ENCODE measurements around the gene LILRB3. TPM values are rescaled to one million over a fixed set of nuclear protein-coding genes. Genes with fewer than 3 reads are reported as not detected.
"Not testable (repeated sequence)": the region's sequence is repeated elsewhere in the genome, so short reads cannot be mapped to it uniquely, and the experiment has no call there.

Gene LILRB3
- total and polyA plus RNA-seq, 2 donors from 2014 or later, result 1.4 to 10.0 TPM

DNA sequence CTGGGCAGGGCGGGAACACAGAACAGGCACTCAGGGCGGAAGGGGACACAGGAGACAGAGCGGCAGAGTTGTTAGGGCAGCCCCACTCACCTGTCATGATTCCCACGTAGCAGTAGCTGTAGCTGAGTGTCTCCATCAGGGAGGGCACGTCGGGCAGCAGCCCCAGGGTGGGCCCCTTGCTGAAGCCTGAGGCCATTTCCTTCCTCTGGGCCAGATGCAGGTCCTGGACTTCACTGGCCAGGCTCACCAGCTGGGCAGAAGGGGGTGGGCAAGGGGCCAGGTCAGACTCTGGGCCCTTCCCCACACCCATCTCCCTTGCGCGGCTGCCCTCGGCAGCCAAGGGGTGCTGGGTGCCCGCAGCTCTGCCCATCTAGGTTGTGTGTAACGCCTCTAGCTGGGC lies 39.4 kb downstream of the LILRB3 start:
- TF ChIP-seq CTCF (IDR thresholded peaks at IDR 0.05; ENCODE audit: borderline replicate concordance, extremely low read depth, insufficient read depth), result no peak
- Histone ChIP-seq H3K27ac (ENCODE audit: low read depth in 2 of 2, low read length in 2 of 2) (no peak overlapping the region), H3K9me3 (ENCODE audit: control insufficient read depth in 2 of 3, insufficient read depth in 1 of 3, low read length in 3 of 3) (no peaks in the 10 kb centered on the region), H3K36me3 (ENCODE audit: control insufficient read depth in 2 of 3, insufficient read depth in 3 of 3, low read length in 3 of 3) (peaks cover 0 to 2% (median 0%) of the 10 kb centered on the region in 3 donors), H3K27me3 (ENCODE audit: control insufficient read depth, insufficient read depth, low read length) (no peaks in the 10 kb centered on the region), H3K4me1 (ENCODE audit: control insufficient read depth in 2 of 3, insufficient read depth in 2 of 3, low read depth in 1 of 3, low read length in 3 of 3) (peaks cover 0 to 9% (median 4%) of the 10 kb centered on the region in 3 donors), H3K9ac (ENCODE audit: low read length in 3 of 3) (no peak overlapping the region), H3K4me3 (ENCODE audit: low read length in 3 of 3) (no peak overlapping the region)
- intact Hi-C loops (cut with DNase I), result no loop called here
- no peak for FAIRE-seq
- peak in 1 of 5 donors; percentile 72 for DNase-seq

- H3K9ac ChIP-seq (ENCODE audit: low read length in 3 of 3); H3K36me3 ChIP-seq (ENCODE audit: control insufficient read depth in 2 of 3, insufficient read depth in 3 of 3, low read length in 3 of 3); FAIRE-seq; intact Hi-C loops (cut with DNase I); H3K4me1 ChIP-seq (ENCODE audit: control insufficient read depth in 2 of 3, insufficient read depth in 2 of 3, low read depth in 1 of 3, low read length in 3 of 3); H3K27ac ChIP-seq (ENCODE audit: low read depth in 2 of 2, low read length in 2 of 2); H3K9me3 ChIP-seq (ENCODE audit: control insufficient read depth in 2 of 3, insufficient read depth in 1 of 3, low read length in 3 of 3); H3K27me3 ChIP-seq (ENCODE audit: control insufficient read depth, insufficient read depth, low read length); DNase-seq; H3K4me3 ChIP-seq (ENCODE audit: low read length in 3 of 3): not testable (repeated sequence)
Observed at GRCh38 chr19:54181894-54182293, 40.9 kb downstream of the LILRB3 start.

DNA sequence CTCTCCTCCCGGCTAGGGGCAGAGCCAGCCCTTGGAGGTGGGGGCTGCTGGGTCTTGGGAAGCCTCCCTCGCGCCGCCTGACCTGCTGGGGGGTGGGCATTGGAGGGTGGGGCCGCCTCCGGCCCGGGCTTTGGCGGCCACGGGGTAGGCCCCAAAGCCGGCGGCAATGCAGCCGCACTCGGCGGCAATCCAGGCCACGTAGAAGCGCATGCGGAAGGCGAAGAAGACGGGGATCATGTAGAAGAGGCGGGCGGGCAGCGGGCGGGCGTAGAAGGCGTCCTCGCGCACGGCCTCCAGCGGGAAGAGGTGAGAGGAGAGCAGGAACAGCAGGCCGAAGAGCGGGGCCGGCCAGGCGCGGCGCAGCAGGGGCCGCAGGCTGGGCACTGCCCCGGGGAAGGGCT lies 42.1 kb downstream of the LILRB3 start:
- FAIRE-seq (no peak), DNase-seq (peak in 1 of 5 donors; percentile 74)
- no peak for TF ChIP-seq CTCF (IDR thresholded peaks at IDR 0.05; ENCODE audit: borderline replicate concordance, extremely low read depth, insufficient read depth)
- Histone ChIP-seq H3K27ac (ENCODE audit: low read depth in 2 of 2, low read length in 2 of 2) (no peak overlapping the region), H3K4me1 (ENCODE audit: control insufficient read depth in 2 of 3, insufficient read depth in 2 of 3, low read depth in 1 of 3, low read length in 3 of 3) (peaks cover 0 to 4% (median 0%) of the 10 kb centered on the region in 3 donors), H3K27me3 (ENCODE audit: control insufficient read depth, insufficient read depth, low read length) (no peaks in the 10 kb centered on the region), H3K9me3 (ENCODE audit: control insufficient read depth in 2 of 3, insufficient read depth in 1 of 3, low read length in 3 of 3) (no peaks in the 10 kb centered on the region), H3K9ac (ENCODE audit: low read length in 3 of 3) (no peak overlapping the region), H3K4me3 (ENCODE audit: low read length in 3 of 3) (no peak overlapping the region), H3K36me3 (ENCODE audit: control insufficient read depth in 2 of 3, insufficient read depth in 3 of 3, low read length in 3 of 3) (no peaks in the 10 kb centered on the region)
- intact Hi-C loops (cut with DNase I), result no loop called here

DNA sequence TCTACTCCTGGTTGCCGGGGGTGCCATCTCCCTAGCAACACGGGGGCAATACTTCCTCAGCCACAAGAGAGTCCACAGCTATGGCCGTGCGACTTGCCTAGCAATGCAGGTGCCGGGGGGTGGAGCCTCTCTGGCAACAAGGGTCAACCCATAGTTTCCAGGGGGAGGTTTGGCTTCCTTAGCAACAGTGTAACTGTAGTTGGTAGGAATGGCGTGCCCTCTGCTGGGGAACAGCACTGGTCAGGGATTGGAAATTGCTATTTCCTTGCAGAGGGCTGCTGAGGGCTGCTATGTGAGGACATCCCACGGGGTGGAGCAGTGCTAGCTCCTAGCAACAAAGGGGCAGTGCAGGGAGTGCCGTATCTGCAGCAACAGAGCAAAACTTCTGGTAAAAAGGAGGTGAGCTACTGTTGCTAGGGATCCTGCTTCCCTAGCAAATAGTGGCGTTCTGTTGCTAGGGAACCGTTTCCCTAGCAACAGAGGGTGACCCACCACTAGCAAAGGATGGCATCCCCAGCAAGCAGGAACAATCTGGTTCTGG lies 42.8 kb downstream of the LILRB3 start:
- no peak for FAIRE-seq
- no peaks in the 10 kb centered on the region for H3K9me3 ChIP-seq (ENCODE audit: control insufficient read depth in 2 of 3, insufficient read depth in 1 of 3, low read length in 3 of 3)
- no peak overlapping the region for H3K27ac ChIP-seq (ENCODE audit: low read depth in 2 of 2, low read length in 2 of 2)
- DNase-seq, result peak; percentile 84 to 95 (median 94)
- no peak overlapping the region for H3K9ac ChIP-seq (ENCODE audit: low read length in 3 of 3)
- intact Hi-C loops (cut with DNase I), result loop anchor here (10.0 kb wide), 1 partner anchor 55 kb away; no protein-coding TSS in a partner anchor
- H3K27me3 ChIP-seq (ENCODE audit: control insufficient read depth, insufficient read depth, low read length), result no peaks in the 10 kb centered on the region
- H3K4me1 ChIP-seq (ENCODE audit: control insufficient read depth in 2 of 3, insufficient read depth in 2 of 3, low read depth in 1 of 3, low read length in 3 of 3), result peaks cover 0 to 4% (median 0%) of the 10 kb centered on the region in 3 donors
- no peaks in the 10 kb centered on the region for H3K36me3 ChIP-seq (ENCODE audit: control insufficient read depth in 2 of 3, insufficient read depth in 3 of 3, low read length in 3 of 3)
- TF ChIP-seq CTCF (IDR thresholded peaks at IDR 0.05; ENCODE audit: borderline replicate concordance, extremely low read depth, insufficient read depth), result peak; percentile 37
- no peak overlapping the region for H3K4me3 ChIP-seq (ENCODE audit: low read length in 3 of 3)

Data from kidney (tissue), 14 donors.